Raji (cell line): ENCODE results near the gene TMEM270.

Source experiments
- POLR2A ChIP-seq: IDR thresholded peaks from 2 replicates; pipeline ENCODE4 v1.6.1; 2011; ENCODE audit warnings: low read depth, low read length, control low read depth; ENCODE audit not compliant: insufficient read depth

TMEM270 gene

DNA sequence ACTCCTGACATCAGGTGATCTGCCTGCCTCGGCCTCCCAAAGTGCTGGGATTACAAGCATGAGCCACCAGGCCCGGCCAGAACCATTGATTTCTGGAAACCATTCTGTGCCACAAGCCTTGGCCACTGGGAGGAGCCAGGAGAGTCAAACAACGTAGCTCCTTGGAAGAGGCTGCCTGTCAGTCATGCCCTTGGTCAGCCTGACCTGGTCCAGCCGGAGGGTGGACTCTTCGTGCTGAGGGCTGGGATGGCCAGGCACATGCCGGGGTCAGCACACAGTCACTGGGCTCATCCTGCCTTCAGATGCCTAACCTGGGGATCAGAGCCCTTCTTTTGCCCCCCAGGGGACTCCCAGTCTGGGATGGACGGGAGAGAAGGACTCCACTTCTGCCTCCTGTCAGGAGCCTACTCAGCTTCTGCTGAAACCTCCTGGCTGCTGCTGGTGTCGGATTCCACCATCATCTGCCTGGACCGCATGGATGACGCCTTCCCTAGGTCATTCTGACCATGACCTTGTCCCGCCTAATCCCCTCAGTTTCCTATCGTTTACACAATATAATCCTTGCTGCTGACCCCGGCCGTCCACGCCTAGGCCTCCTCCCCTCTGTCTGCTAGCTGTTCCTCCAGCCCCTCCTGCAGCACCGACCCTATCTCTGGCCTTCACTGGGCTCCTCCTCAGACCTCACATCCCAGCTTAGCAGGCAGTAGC, 30.4 kb downstream of the TMEM270 start:
- no peak for TF ChIP-seq POLR2A

DNA sequence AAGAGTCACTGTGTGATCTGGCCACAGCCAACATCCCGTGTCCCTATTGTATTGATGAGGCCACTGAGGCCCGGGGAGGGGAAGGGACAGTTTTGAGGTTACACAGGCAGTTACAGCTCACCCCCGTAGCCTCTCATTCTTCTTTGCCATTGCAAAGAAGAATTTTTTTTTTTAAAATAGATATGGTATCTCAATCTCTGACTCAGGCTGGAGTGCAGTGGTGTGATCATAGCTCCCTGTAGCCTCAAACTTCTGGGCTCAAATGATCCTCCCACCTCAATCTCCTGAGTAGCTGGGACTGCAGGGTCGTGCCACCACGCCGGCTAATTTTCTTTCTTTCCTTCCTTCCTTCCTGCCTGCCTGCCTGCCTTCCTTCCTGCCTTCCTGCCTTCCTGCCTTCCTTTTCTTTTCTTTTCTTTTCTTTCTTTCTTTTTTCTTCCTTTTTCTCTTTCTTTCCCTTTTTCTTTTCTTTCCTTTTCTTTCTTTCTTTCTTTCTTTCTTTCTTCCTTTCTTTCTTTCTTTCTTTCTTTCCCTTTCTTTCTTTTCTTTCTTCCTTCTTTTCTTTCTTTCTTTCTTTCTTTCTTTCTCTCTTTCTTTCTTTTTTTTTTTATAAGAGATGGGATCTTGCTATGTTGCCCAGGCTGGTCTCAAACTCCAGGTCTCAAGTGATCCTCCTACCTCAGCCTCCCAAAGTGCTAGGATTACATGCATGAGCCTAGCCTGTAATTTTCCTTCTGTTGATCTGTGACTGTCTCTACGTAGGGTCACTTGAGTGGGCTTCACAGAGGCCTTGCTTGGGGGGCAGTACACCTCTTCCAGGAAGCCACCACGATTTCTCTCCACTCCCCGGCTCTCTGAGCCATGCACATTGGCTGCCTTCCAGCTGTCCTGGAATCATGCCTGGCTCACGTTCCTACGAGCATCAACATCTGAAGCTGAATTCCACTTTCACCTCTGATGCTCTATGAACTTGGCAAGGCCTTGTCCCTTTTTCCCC, 31.3 kb downstream of the TMEM270 start:
- no peak for TF ChIP-seq POLR2A

DNA sequence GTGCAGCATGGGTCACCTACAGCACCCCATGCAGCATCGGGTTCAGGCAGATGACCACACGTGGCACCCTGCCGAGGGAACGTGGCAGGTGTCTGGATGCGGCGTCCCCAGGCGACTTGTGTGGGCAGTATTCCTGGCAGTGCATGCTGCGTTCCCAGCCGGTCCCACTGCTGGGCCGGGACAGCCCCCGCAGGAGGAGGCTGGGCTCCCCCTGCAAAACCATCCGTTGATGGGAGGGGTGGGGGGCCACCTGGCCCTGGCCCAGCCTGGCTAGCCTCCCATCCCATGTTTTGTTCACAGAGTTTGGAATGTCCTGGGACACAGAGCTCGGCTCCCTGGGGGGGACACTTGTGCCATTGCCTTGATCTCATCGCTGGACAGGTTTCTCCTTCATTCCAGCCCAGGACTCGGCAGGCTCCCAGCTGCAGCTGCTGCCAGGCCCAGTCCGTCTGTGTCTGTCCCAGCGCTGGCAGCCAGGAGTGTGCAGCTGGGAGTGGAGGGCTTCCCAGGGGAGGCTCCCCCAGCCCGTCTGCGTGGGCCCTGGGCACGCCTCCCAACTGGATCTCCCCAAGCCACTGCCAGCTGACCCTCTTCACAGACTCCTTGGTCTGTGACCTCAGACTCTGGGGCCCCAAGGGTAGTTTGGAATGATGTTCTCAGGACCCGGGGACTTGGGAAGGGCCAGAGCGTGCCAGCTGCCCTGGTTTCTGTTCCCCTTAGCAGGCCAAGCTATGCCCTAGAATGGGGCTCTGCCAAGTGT, 32.6 kb downstream of the TMEM270 start:
- TF ChIP-seq POLR2A: no peak

DNA sequence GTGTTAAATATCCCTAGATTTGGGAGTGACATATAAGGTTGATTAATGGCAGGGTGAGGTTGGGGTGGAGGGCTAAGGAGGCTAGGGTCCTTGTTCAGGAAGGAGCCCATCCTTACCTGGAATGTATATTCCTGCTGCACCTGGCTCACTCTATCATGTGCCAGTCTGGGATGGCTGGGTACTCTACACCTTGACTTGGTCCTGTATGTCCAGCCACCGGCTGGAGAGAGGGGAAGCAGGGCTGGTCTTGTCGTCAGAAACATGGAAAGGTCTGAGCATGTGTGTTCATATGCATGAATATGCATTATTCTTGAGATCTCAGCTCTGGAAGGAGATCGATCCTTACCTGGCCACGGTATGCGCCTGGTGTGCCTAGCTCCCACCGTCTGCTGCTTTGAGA, 33.2 kb downstream of the TMEM270 start:
- no peak for TF ChIP-seq POLR2A

DNA sequence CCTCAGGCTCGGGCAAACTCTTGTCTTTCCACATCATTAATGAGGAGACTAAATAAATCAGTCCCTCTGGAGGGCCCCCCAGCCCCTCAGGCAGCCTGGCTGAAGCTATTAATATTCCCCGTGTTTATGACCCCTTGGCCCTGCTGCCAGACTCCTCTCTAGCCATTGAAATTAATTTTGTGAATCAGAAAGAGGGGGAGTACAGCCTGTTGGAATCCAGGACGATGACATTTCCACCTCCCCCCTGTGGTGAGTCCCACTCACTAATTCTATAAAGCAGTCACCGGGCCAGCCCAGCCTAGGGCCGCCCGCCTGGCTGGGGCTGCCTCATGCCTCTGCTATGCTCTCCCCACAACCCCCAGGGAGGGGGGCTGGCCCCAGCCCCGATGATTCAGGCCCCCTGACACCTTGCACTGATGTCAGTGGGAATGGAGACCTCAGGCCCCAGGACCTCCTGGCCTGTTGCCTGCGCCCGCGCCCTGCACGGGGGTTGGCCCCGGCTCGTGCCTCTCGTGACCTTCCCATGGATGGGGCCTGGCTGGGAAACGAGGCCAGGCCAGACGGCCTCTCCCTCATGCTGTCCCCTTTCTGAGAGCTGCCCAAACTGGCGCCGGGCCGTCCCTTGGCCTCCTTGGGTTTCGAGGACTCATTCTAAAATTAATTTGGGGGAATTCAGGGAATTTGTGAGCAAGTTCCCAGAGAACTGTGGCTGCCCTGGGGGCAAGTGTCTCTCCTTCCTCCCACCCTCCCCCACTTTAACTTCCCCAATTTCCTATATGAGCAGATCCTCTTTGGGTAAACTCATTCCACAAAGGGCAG, 34.0 kb downstream of the TMEM270 start:
- TF ChIP-seq POLR2A: no peak

DNA sequence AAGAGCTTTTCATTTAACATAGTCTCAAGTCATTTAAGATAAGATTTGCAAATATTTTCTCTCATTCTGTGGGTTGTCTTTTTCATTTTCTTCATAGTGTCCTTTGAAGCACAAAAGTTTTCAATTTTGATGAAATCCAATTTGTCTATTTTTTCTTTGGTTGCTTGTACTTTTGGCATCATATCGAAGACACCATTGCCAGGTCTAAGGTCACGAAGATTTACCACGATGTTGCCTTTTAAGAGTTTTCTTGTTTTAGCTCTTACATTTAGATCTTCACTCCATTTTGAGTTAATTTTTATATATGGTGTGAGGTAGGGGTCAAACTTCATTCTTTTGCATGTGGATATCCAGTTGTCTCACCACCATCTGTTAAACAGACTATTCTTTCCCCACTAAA, 34.7 kb downstream of the TMEM270 start:
- TF ChIP-seq POLR2A: no peak

DNA sequence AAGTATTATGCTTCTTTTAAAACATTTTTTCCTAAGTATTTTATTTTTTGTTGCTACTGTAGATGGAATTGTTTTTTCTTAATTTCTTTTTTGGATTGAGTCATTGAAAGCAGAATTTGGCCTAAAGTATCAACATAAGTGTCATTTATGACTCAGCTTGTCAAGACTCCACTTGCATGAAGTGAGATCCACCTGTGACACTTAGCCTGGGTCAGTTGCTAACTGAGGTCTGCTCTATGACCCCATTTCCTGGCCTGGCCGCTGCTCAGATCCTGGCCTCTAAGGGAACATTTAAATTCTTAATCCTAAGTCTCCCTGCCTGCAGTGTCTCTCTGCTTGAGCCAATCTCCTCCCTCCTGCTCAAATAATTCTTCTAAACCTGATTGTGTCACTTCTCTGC, 35.5 kb downstream of the TMEM270 start:
- no peak for TF ChIP-seq POLR2A

DNA sequence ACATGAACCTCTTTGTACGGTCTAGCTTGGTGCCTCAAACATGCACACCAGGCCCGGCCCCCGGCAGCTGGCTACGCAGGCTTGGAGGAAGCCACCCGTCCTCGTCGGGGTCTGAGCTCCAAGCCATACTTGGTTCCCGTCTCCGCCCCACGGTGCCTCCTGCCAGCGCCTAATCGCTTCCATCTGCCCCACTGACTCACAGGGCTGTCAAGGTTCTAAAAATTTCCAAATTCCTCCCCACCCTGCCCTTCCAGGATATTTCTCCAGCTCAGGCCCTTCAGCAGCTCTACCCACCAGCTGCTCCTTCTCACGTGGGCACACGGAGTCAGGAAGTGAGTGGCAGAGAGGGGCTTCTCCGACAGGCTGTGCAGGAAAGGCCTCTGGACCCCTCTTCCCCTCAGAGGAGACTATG, 38.8 kb downstream of the TMEM270 start:
- no peak for TF ChIP-seq POLR2A

DNA sequence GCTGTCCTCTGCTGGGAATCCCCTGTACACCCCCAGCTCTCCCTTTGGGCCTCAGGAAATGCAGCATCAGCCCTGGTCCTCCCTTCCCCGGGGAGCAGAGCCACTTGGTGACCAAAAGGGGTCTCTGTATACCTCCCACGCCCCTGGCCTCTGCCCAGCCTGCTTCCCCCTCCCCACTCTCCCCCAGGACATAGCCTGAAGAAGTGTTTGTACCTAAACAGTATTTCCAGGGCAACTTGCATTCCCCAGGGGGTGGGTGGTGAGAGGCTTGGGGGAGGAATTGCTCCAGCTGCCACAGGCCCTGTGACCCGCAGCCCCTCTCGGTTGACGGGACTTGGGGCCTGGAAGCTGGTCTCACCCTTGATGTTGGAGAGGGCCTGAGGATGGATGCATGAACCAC, 39.3 kb downstream of the TMEM270 start:
- no peak for TF ChIP-seq POLR2A

DNA sequence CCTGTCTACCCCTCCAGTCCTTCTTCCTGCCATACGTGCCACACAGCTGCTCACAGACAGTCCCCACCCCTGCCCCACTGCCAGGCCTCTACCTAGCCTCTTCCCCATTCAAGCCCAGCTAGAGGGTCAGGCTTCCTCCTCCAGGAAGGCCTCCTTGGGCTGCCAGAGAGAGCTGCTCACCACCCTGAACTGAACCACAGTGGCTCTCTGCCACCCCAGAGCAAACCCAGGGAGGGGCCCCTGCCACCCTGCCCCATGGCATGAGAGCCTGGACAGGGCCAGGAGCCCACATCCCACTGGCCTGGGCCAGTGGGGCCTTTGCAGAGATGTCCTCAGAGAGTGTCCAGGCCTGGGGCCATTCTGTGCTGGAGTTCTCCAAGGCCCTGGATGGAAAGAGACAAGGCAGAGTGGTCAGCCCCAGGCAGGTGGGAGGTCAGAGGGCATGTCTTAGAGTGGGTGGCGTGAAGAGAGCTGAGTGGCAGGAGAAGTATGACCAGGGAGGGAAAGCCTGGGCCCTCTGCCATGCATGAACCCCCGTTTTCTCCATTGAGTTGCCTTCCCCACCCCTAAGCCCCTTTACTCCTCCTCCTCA, 40.4 kb downstream of the TMEM270 start:
- TF ChIP-seq POLR2A: no peak

DNA sequence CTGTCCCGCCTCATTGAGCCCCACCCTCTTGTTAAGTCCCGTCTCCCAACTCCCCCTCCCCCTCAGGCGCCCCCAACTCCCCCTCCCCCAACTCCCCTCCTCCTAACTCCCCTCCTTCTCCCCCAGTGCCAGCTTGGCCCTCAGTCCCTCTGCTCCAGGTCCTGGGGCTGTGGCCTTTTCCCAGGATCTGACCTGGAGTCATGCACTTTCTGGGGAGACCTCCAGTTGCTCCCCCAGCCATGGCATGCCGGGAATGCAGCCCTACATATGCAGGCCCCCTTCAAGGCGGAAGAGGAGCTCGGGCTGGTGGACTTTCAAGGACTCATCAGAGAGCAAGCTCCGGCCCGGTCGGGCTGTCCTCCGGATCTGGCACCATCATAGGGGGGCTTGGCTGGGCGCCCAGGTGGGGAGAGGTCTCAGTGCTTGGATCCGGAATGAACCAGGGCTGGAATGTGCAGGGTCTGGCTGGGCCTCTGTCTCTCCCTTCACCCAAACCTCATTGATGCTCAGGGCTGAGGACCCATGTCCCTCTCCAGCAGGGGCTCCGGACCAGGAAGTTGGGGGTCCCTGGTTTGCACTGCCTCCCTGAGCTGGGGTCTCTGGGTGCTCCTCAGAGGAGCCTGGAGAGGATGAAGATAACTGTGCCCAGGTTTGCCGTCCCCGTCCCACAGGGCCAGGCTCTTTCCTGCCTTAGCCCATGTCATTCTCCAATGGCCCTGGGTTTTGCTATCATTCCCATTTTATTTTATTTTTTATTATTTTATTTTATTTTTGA, 41.1 kb downstream of the TMEM270 start:
- TF ChIP-seq POLR2A: no peak

DNA sequence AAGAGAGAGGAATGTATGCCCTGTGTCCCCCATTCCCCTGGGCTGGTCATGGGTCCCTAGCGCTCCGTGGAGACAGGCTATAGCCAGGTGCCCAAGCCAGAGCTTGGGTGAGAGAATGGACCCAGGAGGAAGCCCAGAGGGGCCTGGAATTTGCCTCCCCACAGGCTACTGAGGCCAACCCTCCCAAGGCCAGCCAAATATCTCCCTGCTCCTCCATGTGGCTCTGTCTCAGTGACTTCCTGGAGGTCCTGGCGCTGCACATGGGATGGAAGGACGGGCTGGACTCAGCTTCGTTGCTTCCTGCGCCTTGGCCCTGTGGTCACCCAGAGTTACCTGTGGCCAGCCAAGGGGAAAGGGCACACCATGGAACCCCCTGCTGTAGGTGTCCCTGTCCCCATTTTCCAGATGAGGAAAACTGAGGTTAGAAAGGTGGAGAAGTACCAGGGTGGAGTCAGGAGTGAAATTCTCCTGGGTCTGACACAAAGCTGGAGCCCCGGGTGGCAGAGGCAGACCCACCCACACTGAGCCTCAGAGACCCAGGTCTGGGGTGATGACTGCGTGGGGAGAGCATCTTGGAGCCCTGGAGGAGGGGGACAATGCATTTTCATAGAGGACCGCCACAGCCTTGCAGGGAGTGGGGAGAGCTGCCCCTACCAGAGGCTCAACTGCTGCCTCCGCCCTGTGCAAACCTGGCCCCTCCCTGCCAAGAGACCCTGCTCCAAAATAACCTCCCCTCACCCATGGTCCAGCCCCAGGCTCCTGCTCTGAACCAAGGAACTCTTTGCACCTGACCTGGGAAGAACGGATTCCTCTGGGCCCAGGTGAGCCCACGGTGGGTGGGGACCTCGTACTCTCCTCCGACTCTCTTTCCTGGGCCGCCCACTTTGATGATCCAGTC, 42.6 kb downstream of the TMEM270 start:
- no peak for TF ChIP-seq POLR2A
